ENCODE measurements around the gene ALX3.

ALX3 gene

GRCh38 chr1:110081061-110081460 lies 10.6 kb upstream of the ALX3 start:
- TF ChIP-seq CTCF (IDR thresholded peaks at IDR 0.05), result no peak

GRCh38 chr1:110076789-110077500 lies 6.5 kb upstream of the ALX3 start:
- TF ChIP-seq CTCF (IDR thresholded peaks at IDR 0.05), result no peak

- no peak for TF ChIP-seq CTCF (IDR thresholded peaks at IDR 0.05)
Measured at GRCh38 chr1:110074166-110074565, 3.7 kb upstream of the ALX3 start.

GRCh38 chr1:110070282-110070669 lies 196 bp downstream of the ALX3 start:
- no peak for TF ChIP-seq CTCF (IDR thresholded peaks at IDR 0.05)

- no peak for TF ChIP-seq CTCF (IDR thresholded peaks at IDR 0.05)
Measured at GRCh38 chr1:110069404-110070281, 829 bp downstream of the ALX3 start.

- no peak for TF ChIP-seq CTCF (IDR thresholded peaks at IDR 0.05)
Measured at GRCh38 chr1:110068646-110069403, 1.6 kb downstream of the ALX3 start.

- TF ChIP-seq CTCF (IDR thresholded peaks at IDR 0.05), result no peak
Measured at GRCh38 chr1:110067893-110068645, 2.4 kb downstream of the ALX3 start.
